CD4-positive, alpha-beta T cell treated with Interleukin-12 subunit alpha and Interleukin-12 subunit beta, for 1 hour (primary cell): ENCODE measurements around the gene BLOC1S6.
"Not testable (repeated sequence)": the region's sequence is repeated elsewhere in the genome, so short reads cannot be mapped to it uniquely, and the experiment has no call there.

ENCODE experiments used
- DNase-seq: peaks from one replicate; pipeline ENCODE4 v3.0.0-alpha.2; 2020

The BLOC1S6 gene

GRCh38 chr15:45641999-45642932 lies 55.1 kb downstream of the BLOC1S6 start:
- no peak for DNase-seq

- DNase-seq = no peak
Observed at GRCh38 chr15:45644437-45644836, 57.3 kb downstream of the BLOC1S6 start.

- DNase-seq = no peak
Observed at GRCh38 chr15:45645026-45645980, 58.1 kb downstream of the BLOC1S6 start.

GRCh38 chr15:45646220-45646619 lies 59.0 kb downstream of the BLOC1S6 start:
- DNase-seq = no peak

GRCh38 chr15:45647828-45648227 lies 60.6 kb downstream of the BLOC1S6 start:
- no peak for DNase-seq

GRCh38 chr15:45648521-45649200 lies 61.5 kb downstream of the BLOC1S6 start:
- DNase-seq = no peak

GRCh38 chr15:45650007-45650406 lies 62.8 kb downstream of the BLOC1S6 start:
- not testable (repeated sequence) for DNase-seq

GRCh38 chr15:45650889-45651525 lies 63.8 kb downstream of the BLOC1S6 start:
- DNase-seq = no peak

- DNase-seq = no peak
Observed at GRCh38 chr15:45653702-45654424, 66.7 kb downstream of the BLOC1S6 start.

- no peak for DNase-seq
Observed at GRCh38 chr15:45654749-45655148, 67.6 kb downstream of the BLOC1S6 start.

- no peak for DNase-seq
Observed at GRCh38 chr15:45657254-45657653, 70.1 kb downstream of the BLOC1S6 start.

GRCh38 chr15:45657764-45658545 lies 70.8 kb downstream of the BLOC1S6 start:
- DNase-seq = no peak
